ENCODE measurements around the gene CPSF3. TPM values are rescaled to one million over a fixed set of nuclear protein-coding genes. Genes with fewer than 3 reads are reported as not detected.

CPSF3 gene
- total RNA-seq, 1 donor from 2014 or later, result 199 TPM

DNA sequence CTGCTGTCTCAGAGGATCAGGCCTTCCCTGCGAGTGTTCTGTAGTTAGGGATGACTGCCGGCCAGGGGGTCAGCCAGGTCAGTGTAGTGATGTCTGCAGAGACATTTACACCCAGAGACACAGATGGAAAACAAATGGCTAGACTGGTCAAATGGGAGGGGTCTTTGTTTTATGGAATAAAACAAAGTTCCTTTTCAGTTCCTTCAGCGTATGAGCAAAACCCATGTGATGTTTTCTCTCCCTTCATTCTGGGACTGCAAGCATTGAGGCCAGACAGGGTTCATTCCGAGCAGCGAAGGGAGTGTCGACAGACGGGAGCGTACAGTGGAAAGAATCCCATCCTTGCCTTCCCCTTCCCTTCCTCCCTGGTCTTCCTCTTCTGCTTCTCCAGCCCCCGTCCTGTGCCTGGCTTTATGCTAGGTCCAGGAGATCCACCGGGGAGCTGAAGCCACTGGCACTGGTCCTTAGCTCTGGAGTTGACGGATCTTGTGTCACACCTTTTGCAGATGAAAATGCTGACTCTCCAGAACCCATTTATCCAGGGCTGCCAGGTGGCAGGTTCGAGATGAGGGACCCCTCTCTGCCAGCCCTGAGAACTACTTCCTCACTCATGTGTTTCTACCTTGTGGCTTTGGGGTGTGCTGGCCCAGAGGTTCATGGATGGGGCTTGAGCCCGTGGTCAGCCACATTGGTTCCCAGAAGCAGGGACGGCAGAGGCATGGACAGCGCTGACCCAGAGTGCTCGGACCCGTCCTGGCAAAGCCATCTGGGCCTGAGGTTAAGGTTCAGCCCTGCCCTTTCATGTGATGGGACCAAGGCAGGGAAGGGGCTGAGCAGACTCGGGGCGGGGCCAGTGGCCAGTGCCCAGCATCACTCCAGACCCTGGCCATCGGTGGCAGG lies 24.3 kb upstream of the CPSF3 start:
- peaks cover 24% of the 10 kb centered on the region for H3K36me3 Mint-ChIP-seq
- Histone ChIP-seq H3K27me3 (no peaks in the 10 kb centered on the region), H3K27ac (peak overlapping the region; percentile 16), H3K79me2 (ENCODE audit: low read depth) (no peaks in the 10 kb centered on the region), H3F3A (ENCODE audit: low read depth) (peaks cover 4% of the 10 kb centered on the region), H3K4me1 (no peaks in the 10 kb centered on the region), H3K36me3 (no peaks in the 10 kb centered on the region), H4K20me1 (ENCODE audit: low read depth) (no peaks in the 10 kb centered on the region), H3K9ac (no peak overlapping the region), H3K9me3 (ENCODE audit: low read depth) (no peaks in the 10 kb centered on the region), H2AFZ (replicated peaks) (no peak overlapping the region), H3K4me2 (no peak overlapping the region), H3K4me3 (no peak overlapping the region)
- TF ChIP-seq EZH2phosphoT487 (IDR thresholded peaks at IDR 0.05) (no peak), EZH2 (IDR thresholded peaks at IDR 0.05) (no peak), CTCF (IDR thresholded peaks at IDR 0.05) (no peak)
- H3K27me3 Mint-ChIP-seq (ENCODE audit: insufficient read depth, low read depth), result peaks cover 3% of the 10 kb centered on the region
- H3K9me3 Mint-ChIP-seq, result no peaks in the 10 kb centered on the region
- no peak overlapping the region for H3K4me3 Mint-ChIP-seq
- peak overlapping the region; percentile 46 for H3K27ac Mint-ChIP-seq
- H3K4me1 Mint-ChIP-seq, result peaks cover 7% of the 10 kb centered on the region
- DNase-seq (ENCODE audit: low spot score), result no peak

- Mint-ChIP-seq H3K27ac (peak overlapping the region; percentile 97), H3K4me3 (no peak overlapping the region), H3K27me3 (ENCODE audit: insufficient read depth, low read depth) (peaks cover 2% of the 10 kb centered on the region), H3K9me3 (no peaks in the 10 kb centered on the region), H3K4me1 (peaks cover 4% of the 10 kb centered on the region), H3K36me3 (peaks cover 19% of the 10 kb centered on the region)
- Histone ChIP-seq H3K4me2 (no peak overlapping the region), H3K27me3 (no peaks in the 10 kb centered on the region), H4K20me1 (ENCODE audit: low read depth) (no peaks in the 10 kb centered on the region), H3K9me3 (ENCODE audit: low read depth) (no peaks in the 10 kb centered on the region), H3K79me2 (ENCODE audit: low read depth) (no peaks in the 10 kb centered on the region), H3K36me3 (no peaks in the 10 kb centered on the region), H3F3A (ENCODE audit: low read depth) (peaks cover 4% of the 10 kb centered on the region), H3K27ac (peak overlapping the region; percentile 29), H3K4me1 (no peaks in the 10 kb centered on the region), H3K9ac (no peak overlapping the region), H2AFZ (replicated peaks) (no peak overlapping the region), H3K4me3 (no peak overlapping the region)
- TF ChIP-seq EZH2 (IDR thresholded peaks at IDR 0.05) (no peak), EZH2phosphoT487 (IDR thresholded peaks at IDR 0.05) (no peak), CTCF (IDR thresholded peaks at IDR 0.05) (no peak)
- no peak for DNase-seq (ENCODE audit: low spot score)
Observed at GRCh38 chr2:9400268-9401058, 23.0 kb upstream of the CPSF3 start.

DNA sequence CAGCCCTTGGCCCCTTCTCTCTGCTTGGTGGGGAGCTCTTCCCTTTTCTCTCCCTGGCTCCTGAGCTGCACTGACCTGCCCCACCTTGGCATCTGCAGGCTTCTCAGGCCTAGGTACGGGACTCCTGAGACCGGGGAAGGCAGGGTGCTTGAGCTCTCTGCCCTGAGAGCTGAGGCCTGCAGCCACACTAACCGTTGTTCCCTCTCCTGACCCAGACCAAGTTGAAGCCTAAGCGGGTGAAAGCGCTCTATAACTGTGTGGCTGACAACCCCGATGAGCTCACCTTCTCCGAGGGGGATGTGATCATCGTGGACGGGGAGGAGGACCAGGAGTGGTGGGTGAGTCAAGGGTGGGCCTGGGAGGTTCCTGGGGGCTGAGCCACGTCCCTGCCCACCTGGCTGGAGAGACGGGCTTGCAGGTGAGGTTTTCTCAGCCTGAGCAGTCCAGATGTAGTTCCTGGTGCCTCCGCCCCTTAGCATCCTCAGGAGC lies 22.4 kb upstream of the CPSF3 start:
- peaks cover 2% of the 10 kb centered on the region for H3K27me3 Mint-ChIP-seq (ENCODE audit: insufficient read depth, low read depth)
- peaks cover 4% of the 10 kb centered on the region for H3K4me1 Mint-ChIP-seq
- H3K27me3 ChIP-seq, result no peaks in the 10 kb centered on the region
- no peaks in the 10 kb centered on the region for H3K4me1 ChIP-seq
- H3K4me2 ChIP-seq, result no peak overlapping the region
- peak overlapping the region; percentile 29 for H3K27ac ChIP-seq
- no peak overlapping the region for H3K27ac Mint-ChIP-seq
- DNase-seq (ENCODE audit: low spot score), result no peak
- peaks cover 19% of the 10 kb centered on the region for H3K36me3 Mint-ChIP-seq
- TF ChIP-seq CTCF (IDR thresholded peaks at IDR 0.05), result no peak
- TF ChIP-seq EZH2phosphoT487 (IDR thresholded peaks at IDR 0.05), result no peak
- TF ChIP-seq EZH2 (IDR thresholded peaks at IDR 0.05), result no peak
- H3K9me3 Mint-ChIP-seq, result no peaks in the 10 kb centered on the region
- no peaks in the 10 kb centered on the region for H3K9me3 ChIP-seq (ENCODE audit: low read depth)
- H3K4me3 ChIP-seq, result no peak overlapping the region
- no peaks in the 10 kb centered on the region for H3K79me2 ChIP-seq (ENCODE audit: low read depth)
- H3K4me3 Mint-ChIP-seq, result no peak overlapping the region
- H3K36me3 ChIP-seq, result no peaks in the 10 kb centered on the region
- H2AFZ ChIP-seq (replicated peaks), result no peak overlapping the region
- H3K9ac ChIP-seq, result no peak overlapping the region
- peaks cover 4% of the 10 kb centered on the region for H3F3A ChIP-seq (ENCODE audit: low read depth)
- H4K20me1 ChIP-seq (ENCODE audit: low read depth), result no peaks in the 10 kb centered on the region
